ENCODE measurements around the gene INHBB.
"Not testable (repeated sequence)": the region's sequence is repeated elsewhere in the genome, so short reads cannot be mapped to it uniquely, and the experiment has no call there.

Gene INHBB

GRCh38 chr2:120381661-120382060 lies 35.7 kb downstream of the INHBB start:
- DNase-seq (ENCODE audit: low read depth in 2 of 2), result no peak

- no peak for DNase-seq (ENCODE audit: low read depth in 2 of 2)
Measured at GRCh38 chr2:120382541-120383144, 36.7 kb downstream of the INHBB start.

DNA sequence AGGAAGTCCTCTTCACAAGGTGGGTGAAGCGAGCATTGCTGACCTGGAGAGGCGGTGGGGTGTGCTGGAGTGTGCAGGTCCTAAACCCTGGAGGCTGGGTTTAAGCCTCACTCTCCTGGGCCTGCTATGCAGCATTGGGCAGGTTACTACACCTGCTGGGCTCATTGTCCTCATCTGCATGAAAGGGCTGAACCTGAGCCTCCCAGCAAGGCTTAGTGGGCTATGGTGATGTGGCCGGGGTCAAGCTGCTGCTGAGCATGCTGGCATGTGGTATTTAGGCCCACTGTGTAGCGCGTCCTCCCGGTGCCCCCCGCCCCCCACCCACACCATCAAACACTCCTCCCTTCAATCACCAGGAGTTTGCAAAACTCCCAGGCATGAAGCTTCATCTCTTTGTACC lies 37.3 kb downstream of the INHBB start:
- no peak for DNase-seq (ENCODE audit: low read depth in 2 of 2)

DNA sequence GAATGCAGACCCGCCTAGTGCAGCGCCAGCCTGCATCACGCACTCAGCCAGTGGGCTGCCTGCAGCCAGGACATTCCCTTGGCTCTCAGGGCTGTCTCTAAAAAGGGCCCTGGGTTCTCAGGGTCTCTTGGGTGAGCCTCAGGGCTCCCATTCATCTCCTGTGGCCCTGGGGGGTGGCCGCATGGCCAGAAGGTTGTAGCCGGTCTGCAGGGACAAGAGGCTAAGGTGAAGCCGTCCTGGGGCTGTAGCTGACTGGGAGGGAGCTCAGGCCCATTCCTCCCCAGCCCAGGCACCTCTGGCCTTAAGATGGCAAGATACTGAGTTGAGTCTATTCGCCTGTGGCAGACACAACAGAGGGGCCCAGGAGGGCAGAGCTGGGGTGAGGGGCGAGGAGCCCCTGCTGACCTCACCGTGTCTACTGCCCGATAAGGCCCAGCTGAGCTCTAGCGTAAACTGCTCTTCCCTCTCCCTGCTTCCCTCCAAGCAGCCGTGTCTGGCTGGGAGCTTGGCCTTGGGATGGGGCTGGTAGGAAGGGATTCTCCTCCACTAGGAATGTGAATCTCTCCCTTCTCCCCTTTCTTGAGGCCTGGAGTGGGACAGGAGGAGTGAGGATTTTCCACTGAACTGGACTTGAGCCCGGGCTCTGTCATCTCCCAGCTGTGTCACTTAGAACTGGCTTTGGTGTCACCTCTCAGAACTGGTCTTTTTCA lies 37.9 kb downstream of the INHBB start:
- no peak for DNase-seq (ENCODE audit: low read depth in 2 of 2)

DNA sequence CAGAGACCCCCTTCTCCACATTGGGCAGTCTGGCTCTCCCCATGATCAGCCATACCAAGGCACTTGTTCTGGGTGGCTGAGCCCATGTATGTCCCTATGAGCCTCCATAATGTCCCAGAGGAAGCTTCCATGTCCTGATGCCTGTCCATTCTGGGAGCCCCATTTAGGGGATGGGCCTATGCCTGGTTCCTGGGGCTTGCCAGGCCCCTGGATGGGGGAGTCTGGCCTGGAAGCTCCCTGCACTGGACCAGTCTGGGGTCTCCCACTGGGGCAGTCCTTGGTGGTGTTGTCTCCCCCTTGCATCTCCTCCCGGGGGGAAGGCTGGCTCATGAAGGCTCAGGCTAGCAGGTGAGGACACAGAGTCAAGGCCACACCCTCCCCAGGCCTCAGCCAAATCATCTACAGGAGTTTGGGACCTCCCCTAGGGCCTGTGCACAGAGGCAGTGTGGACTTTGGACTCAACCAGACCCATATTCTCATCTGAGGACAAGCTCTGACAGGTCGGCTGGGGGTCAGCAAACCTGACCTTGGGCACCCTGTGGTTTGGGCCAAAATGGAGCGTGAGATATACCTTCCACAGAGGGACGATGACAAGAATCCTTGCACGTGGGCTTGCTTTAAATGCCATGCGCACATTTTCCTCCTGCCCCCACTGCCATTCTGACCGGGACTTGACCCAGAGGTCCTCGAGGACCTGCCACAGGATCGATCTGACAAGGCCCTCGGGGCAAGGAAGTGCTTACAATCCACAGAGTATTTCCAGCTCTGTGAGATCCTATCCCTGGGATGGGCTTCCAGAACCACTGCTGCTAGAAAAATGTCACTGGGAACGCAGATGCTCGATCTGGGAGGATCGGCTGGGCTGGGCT lies 38.8 kb downstream of the INHBB start:
- no peak for DNase-seq (ENCODE audit: low read depth in 2 of 2)

DNA sequence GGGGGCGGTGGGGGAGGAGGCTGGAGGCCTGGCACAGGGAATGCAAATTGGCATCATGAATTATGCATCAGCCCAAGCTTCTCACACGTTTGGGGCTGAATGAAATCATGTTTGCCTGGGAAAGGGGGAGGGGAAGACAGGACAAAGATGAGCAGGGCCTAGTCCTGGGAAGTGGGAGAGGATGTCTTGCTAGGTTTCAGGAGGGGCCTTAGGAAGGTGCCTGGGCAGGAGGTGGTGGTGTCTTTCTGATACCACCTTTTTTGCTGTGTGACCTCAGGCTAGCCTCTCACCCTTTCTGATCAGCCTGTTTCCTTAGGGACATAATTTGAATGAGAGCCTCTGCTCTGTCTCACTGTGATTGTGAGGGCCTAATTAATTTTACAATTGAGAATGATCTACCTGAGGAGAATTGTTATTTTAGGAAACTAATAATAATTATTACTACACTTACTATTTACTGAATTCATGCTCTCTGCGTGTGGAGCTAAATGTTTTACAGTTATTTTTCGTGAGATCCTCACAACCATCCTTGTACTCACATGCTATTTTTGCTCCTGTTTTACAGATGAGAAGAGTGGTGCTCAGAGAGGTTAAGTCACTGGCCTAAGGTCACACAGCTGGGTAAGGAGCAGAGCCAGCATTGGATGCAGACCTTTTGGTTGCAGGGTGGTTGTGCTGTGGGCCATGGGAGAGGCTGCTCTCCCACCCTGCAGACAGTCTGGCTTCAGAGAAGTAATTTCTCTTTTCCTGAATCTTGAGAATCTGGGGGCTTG lies 39.6 kb downstream of the INHBB start:
- DNase-seq (ENCODE audit: low read depth in 2 of 2), result no peak

DNA sequence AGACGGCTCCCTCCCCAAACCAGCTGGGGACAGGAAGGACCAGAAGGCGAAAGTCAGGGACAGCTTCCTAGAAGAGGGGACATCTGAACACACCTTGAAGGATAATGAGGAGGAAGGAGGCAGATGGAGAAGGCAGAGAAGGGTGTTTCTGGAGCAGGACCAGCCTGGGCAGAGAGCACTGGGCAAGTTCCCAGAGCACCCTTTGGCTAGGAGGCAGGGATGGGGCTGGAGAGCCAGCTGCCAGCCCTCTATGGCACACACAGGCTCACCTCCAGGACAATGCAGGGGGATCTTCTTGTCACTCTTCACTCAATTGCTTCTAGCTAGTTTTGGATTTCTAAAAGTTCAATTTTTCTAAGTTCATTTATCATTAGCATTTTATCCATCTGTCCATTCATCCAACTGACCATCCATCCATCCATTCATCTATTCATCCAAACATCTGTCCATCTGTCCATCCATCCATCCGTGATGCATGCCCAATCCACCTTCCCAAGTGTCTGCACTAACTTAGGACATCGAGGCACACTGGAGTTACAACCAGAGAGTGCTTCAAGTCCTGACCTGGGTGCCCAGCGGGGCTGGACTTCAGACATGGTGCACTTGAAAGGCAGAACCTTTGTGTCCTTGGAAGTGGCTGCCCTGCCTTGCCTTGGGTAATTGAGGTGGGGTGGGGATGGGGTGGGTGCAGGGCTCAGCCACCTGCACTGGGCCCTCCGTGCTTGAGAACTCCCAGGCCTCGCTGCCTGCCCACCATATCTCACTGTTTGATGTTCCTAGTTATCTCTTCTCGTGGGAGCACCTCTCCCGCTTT lies 42.5 kb downstream of the INHBB start:
- no peak for DNase-seq (ENCODE audit: low read depth in 2 of 2)

GRCh38 chr2:120389036-120389391 lies 43.1 kb downstream of the INHBB start:
- no peak for DNase-seq (ENCODE audit: low read depth in 2 of 2)

GRCh38 chr2:120390381-120391055 lies 44.6 kb downstream of the INHBB start:
- DNase-seq (ENCODE audit: low read depth in 2 of 2), result no peak

DNA sequence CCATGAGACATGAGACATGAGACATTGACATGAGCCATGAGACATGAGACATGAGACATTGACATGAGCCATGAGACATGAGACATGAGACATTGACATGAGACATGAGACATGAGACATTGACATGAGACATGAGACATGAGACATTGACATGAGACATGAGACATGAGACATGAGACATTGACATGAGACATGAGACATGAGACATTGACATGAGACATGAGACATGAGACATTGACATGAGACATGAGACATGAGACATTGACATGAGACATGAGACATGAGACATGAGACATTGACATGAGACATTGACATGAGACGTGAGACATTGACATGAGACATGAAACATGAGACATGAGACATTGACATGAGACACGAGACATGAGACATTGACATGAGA lies 45.4 kb downstream of the INHBB start:
- DNase-seq (ENCODE audit: low read depth in 2 of 2), result not testable (repeated sequence)

DNA sequence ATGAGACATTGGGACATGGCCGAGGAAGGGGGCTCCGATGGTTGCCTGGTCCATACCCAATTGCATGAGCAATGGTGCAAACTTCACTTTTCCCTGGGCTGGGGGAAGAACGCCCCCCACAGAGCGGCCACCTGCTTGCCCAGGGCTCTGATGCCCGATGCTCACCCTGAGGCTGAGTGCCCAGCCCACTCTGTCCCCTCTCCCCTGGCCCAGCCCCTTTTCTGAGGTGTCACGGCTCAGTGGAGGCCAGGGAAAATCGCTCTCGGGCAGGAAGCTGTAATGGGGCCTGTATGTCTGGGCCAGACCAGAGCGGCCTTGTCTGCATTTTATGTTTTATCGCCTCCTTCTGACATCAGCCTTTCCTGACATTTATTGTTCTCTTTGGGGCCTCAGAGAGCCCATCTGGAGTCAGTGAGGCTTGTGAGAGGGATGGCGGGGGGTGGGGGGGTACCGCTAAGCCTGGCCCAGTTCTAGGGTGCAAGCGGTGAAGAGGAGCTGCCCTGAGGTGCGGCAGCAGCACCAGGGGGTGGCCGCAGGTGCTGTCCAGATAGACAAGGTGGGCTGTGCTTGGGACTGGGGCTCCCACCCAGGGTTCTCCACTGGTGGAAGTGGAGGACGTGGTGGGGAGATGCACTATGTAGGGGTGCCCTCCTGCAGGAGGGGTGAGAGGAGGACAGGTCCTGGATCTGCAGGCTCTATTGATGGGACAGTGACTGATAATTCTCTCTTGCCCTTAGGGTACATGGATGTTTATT lies 46.2 kb downstream of the INHBB start:
- DNase-seq (ENCODE audit: low read depth in 2 of 2), result no peak

GRCh38 chr2:120392923-120393322 lies 47.0 kb downstream of the INHBB start:
- DNase-seq (ENCODE audit: low read depth in 2 of 2), result no peak

DNA sequence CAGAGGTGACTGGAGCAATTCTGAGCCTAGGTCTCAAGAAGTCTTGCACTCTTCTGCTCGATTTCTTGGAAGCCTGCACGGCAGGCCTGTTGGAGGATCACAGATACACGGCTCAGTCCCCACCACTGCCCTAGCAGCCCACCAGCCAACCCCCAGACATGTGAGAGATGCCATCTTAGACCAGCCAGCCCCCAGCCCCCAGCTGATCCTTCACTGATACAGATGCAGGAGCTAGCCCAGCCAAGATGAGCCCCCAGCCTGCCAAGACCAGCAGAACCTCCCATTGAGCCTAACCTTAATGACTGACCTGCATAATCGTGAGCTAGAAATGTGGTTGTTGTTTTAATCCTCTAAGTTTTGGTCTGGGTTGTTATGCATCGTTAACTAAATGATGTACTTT lies 47.5 kb downstream of the INHBB start:
- no peak for DNase-seq (ENCODE audit: low read depth in 2 of 2)

GRCh38 chr2:120394764-120395163 lies 48.8 kb downstream of the INHBB start:
- DNase-seq (ENCODE audit: low read depth in 2 of 2), result no peak

- no peak for DNase-seq (ENCODE audit: low read depth in 2 of 2)
Measured at GRCh38 chr2:120395221-120396012, 49.5 kb downstream of the INHBB start.

DNA sequence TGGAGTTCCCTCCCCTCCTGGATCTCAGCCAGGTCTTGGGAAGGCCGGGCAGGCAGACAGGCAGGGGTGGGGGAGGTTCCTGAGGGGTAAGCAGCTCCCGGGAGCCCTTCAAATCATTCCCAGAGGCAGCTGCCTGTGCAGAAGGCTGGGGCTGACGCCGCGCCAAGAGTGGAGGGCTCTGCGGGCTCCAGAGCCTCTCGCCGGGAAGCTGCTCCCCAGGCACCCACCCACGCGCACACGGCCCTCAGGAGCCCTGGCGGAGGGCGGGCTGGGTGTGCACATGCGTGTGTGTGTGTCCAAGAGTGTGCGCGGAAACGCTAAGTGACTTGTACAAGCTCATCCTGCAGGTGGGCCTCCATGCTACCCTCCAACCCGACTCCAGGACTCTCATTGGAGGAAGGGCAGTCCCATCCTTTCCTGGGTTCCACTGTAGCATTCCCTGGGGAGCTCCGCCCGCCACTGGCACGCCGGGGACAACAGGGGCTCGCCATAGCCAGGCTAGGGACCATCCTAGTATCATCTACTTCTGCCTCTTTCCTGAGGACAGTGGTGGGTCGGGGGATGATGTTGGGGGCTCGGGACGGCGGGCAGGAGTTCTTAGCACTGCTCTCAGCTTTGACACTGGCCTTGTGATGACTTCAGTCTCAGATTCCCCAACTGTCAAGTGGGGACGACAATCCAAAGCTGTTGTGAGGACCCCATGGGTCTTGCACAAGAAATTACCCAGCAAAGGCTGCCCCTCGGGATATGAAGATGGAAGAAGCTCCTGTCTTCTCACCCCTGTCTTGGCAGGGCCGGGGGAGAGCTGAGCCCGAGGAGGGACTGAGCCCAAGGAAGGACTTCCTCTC lies 50.3 kb downstream of the INHBB start:
- no peak for DNase-seq (ENCODE audit: low read depth in 2 of 2)

DNA sequence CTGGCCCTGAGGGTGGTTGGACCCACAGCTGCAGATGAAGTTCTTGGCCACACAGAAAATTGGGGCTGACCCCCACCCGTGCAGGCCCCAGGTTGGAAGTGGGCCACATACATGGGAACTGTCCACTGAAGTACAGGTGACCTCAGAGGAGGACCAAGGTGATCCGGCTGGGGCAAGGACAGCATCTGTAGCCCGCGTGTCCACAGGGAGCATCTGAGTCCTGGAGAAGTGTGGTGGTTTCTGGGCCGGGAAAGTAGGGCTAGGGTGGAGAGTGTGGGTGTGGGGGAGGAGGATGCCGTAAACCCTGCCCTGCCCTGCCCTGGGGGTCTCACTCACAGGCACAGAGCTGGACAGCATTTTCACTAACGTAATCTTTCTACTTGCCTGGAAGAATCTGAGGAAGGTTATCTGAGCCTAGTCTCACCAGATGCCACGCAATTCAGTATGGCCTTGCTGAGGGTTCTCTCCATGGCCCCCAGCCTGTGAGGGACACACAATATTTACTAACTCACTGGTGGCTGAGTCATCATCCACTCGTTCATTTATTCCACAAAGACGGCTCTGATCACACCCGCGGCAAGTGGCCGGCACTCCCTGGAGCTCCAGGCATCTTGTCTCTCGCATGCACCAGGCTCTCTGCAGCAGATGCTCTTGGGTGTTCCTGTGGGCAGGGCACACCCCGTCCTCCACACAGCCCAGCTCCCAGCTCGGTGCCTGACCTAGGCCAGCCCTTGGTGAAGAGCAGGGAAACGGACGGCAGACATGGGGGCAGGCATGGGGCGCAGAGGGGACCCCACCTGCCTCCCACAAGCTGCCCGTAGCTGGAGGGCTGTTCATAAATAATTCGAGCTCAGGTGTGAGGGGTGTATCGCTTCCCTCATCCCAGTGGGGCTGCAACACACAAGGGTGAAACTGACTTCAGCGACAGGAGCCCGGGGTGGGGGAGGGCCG lies 51.2 kb downstream of the INHBB start:
- DNase-seq (ENCODE audit: low read depth in 2 of 2), result no peak

Measured in stimulated activated CD8-positive, alpha-beta memory T cell treated with anti-CD3 and anti-CD28 coated beads, Interleukin-2, amount 100 ng/mL, for 1 hour (primary cell).